ENCODE measurements around the gene GATA3.

GATA3 gene

DNA sequence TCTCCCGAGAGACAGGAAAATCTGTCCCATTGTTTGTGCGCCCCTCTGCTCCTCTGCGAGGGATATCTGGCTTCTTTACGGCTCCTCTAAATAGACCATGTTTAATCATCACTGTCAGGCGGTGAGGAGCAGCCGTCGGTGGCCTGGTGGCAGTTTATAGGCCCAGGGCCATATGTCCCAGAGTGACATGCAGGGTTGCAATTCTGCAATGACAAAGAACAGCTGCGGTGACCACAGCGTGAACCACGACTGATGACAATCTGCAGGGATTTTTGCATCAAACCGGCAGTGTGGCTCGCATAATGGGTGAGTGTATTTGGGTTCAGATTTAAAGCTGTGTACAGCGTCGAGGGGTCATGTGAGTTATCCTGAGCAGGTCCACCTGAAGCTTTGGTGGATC is 41.5 kb downstream of the GATA3 start:
- Histone ChIP-seq H3K4me1 (ENCODE audit: insufficient read depth, poor library complexity, severe bottlenecking) (no peaks in the 10 kb centered on the region), H3K4me3 (ENCODE audit: severe bottlenecking) (no peak overlapping the region), H3K9me3 (ENCODE audit: severe bottlenecking) (no peaks in the 10 kb centered on the region), H3K27ac (ENCODE audit: poor library complexity, severe bottlenecking) (no peak overlapping the region), H3K27me3 (ENCODE audit: insufficient read depth, poor library complexity, severe bottlenecking) (no peaks in the 10 kb centered on the region), H3K36me3 (ENCODE audit: low read depth) (no peaks in the 10 kb centered on the region)
- ATAC-seq (ENCODE audit: low read depth) (no peak), DNase-seq (ENCODE audit: low spot score) (no peak)
- TF ChIP-seq, protein P1, sequence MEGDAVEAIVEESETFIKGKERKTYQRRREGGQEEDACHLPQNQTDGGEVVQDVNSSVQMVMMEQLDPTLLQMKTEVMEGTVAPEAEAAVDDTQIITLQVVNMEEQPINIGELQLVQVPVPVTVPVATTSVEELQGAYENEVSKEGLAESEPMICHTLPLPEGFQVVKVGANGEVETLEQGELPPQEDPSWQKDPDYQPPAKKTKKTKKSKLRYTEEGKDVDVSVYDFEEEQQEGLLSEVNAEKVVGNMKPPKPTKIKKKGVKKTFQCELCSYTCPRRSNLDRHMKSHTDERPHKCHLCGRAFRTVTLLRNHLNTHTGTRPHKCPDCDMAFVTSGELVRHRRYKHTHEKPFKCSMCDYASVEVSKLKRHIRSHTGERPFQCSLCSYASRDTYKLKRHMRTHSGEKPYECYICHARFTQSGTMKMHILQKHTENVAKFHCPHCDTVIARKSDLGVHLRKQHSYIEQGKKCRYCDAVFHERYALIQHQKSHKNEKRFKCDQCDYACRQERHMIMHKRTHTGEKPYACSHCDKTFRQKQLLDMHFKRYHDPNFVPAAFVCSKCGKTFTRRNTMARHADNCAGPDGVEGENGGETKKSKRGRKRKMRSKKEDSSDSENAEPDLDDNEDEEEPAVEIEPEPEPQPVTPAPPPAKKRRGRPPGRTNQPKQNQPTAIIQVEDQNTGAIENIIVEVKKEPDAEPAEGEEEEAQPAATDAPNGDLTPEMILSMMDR (IDR thresholded peaks at IDR 0.05; ENCODE audit: poor library complexity, severe bottlenecking): no peak

DNA sequence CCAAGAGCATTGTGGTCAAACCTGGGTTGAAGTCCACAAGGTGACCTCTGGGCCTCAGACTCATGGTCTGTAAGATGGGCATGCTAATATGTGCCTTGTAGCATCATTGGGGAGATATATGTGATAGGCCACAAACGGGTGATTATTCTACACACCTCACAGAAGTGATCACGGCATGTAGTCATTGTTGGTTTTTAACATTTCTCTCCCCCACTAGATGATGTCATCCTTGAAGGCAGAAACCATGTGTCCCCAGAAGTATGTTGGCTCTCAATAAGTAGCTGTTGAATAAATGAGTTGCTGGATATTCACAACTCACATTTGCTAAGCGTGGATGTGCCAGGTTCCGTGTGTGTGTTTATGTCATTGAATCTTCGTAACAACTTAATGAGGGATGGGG is 42.4 kb downstream of the GATA3 start:
- Histone ChIP-seq H3K27me3 (ENCODE audit: insufficient read depth, poor library complexity, severe bottlenecking) (no peaks in the 10 kb centered on the region), H3K4me3 (ENCODE audit: severe bottlenecking) (no peak overlapping the region), H3K9me3 (ENCODE audit: severe bottlenecking) (no peaks in the 10 kb centered on the region), H3K4me1 (ENCODE audit: insufficient read depth, poor library complexity, severe bottlenecking) (no peaks in the 10 kb centered on the region), H3K36me3 (ENCODE audit: low read depth) (no peaks in the 10 kb centered on the region), H3K27ac (ENCODE audit: poor library complexity, severe bottlenecking) (no peak overlapping the region)
- DNase-seq (ENCODE audit: low spot score): no peak
- no peak for ATAC-seq (ENCODE audit: low read depth)
- TF ChIP-seq, protein P1 (IDR thresholded peaks at IDR 0.05; ENCODE audit: poor library complexity, severe bottlenecking): no peak

DNA sequence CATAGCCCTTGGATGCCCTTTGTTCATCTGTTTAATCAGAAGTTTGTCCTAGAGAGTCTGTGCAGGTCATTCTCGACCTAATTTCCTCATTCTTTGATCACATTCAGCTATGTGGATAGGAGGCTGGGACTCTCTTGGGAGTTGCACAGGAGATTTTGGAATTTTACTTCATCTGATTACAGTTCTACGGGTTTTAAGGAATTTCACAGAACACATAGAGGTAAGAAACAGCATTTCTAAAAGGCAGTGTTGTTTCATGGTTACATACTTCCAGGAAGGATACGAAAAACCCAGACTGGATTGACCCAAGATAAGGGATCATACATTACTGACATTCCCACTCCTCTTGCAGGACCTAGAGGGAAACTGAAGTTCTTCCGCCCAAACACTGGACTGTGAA is 45.9 kb downstream of the GATA3 start:
- Histone ChIP-seq H3K27me3 (ENCODE audit: insufficient read depth, poor library complexity, severe bottlenecking) (no peaks in the 10 kb centered on the region), H3K4me3 (ENCODE audit: severe bottlenecking) (no peak overlapping the region), H3K4me1 (ENCODE audit: insufficient read depth, poor library complexity, severe bottlenecking) (no peaks in the 10 kb centered on the region), H3K36me3 (ENCODE audit: low read depth) (no peaks in the 10 kb centered on the region), H3K9me3 (ENCODE audit: severe bottlenecking) (no peaks in the 10 kb centered on the region), H3K27ac (ENCODE audit: poor library complexity, severe bottlenecking) (no peak overlapping the region)
- ATAC-seq (ENCODE audit: low read depth) (no peak), DNase-seq (ENCODE audit: low spot score) (no peak)
- TF ChIP-seq, protein P1 (IDR thresholded peaks at IDR 0.05; ENCODE audit: poor library complexity, severe bottlenecking): no peak

DNA sequence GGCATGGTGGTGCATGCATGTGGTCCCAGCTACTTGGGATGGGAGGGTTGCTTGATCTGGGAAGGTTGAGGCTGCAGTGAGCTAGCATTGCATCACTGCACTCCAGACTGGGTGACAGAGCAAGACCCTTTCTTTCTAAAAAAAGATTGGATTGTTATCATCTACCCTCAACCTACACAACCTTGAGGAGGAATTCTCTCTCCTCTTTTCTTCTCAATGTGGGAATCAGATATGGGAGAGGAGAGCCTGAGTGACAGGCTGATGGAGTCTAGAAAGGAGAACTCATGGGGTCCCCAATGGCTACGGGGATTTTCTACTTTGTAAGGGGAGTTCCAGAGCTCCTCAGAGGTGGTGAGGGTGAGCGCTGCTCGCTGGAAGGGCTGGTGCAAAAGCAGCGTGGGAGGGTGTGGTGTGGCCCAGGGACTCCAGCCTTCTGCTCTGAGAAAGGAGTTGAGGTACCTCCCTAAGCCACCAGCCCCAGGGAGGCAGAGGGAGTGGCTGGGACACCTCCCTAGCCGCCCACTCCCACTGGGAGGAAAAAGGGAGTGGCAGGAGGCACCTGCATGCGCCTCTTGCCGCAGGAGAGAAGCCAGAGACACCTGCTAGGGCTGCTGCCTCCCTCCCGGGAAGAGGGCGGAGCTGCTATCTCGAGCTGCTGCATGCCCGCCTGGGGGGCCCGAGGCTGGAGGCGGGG is 48.4 kb downstream of the GATA3 start:
- TF ChIP-seq, protein P1 (IDR thresholded peaks at IDR 0.05; ENCODE audit: poor library complexity, severe bottlenecking): no peak
- no peaks in the 10 kb centered on the region for H3K27me3 ChIP-seq (ENCODE audit: insufficient read depth, poor library complexity, severe bottlenecking)
- no peaks in the 10 kb centered on the region for H3K4me1 ChIP-seq (ENCODE audit: insufficient read depth, poor library complexity, severe bottlenecking)
- H3K27ac ChIP-seq (ENCODE audit: poor library complexity, severe bottlenecking): no peak overlapping the region
- no peaks in the 10 kb centered on the region for H3K9me3 ChIP-seq (ENCODE audit: severe bottlenecking)
- H3K4me3 ChIP-seq (ENCODE audit: severe bottlenecking): no peak overlapping the region
- no peak for DNase-seq (ENCODE audit: low spot score)
- no peak for ATAC-seq (ENCODE audit: low read depth)
- no peaks in the 10 kb centered on the region for H3K36me3 ChIP-seq (ENCODE audit: low read depth)

DNA sequence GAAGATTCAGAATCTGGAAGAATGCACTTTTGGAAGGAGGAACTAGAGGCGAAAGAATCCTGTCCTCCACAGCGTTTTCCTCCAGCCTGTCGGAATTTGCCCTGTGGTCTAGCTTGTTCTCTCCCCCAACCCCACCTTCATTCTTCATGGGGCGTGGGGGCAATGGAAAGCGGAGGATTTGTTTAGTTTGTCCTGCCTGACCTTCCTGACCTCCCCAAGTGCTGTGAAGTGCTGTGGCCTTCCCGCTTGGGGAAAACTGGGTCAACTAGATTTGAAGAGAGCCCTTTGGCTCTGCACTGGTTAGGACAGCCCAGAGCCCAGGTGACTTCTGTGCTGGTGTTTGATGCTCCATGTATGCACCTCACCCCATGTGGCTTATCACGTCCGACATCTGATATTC is 49.1 kb downstream of the GATA3 start:
- Histone ChIP-seq H3K36me3 (ENCODE audit: low read depth) (no peaks in the 10 kb centered on the region), H3K9me3 (ENCODE audit: severe bottlenecking) (no peaks in the 10 kb centered on the region), H3K27me3 (ENCODE audit: insufficient read depth, poor library complexity, severe bottlenecking) (no peaks in the 10 kb centered on the region), H3K27ac (ENCODE audit: poor library complexity, severe bottlenecking) (no peak overlapping the region), H3K4me1 (ENCODE audit: insufficient read depth, poor library complexity, severe bottlenecking) (no peaks in the 10 kb centered on the region), H3K4me3 (ENCODE audit: severe bottlenecking) (no peak overlapping the region)
- DNase-seq (ENCODE audit: low spot score): no peak
- ATAC-seq (ENCODE audit: low read depth): no peak
- TF ChIP-seq, protein P1 (IDR thresholded peaks at IDR 0.05; ENCODE audit: poor library complexity, severe bottlenecking): no peak

All from RWPE2 (cell line).